HG03025 (cell line): Measurements from ENCODE around the gene ETNPPL.

Source experiments
- ATAC-seq: cut with Tn5 transposase; IDR thresholded peaks from one replicate; pipeline ENCODE4 v1.9.1; 2021; ENCODE audit warnings: mild to moderate bottlenecking, moderate library complexity; ENCODE audit not compliant: unreplicated experiment, low FRiP score

Gene ETNPPL

DNA sequence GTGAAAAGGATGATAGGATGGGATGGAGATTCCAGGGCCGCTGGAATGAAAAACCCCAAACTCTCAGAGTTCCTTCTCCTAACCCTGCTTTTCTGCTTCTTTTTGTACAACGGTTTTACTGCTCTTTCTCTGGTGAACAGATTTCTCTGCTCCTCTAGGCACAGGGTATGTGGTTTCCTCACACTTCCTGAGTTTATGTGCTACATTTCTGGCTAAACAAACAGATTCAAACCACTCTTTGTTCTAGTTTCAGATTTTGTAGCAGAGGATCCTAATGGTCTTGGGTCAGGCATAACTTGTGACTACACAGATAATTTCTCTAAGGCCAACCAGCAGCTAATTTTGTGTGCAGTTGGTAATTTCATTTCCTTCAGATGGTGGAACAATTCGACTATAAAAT is 59.9 kb downstream of the ETNPPL start:
- no peak for ATAC-seq

- no peak for ATAC-seq
Observed at GRCh38 chr4:108700081-108700757, 62.6 kb downstream of the ETNPPL start.

GRCh38 chr4:108696160-108696559 is 66.7 kb downstream of the ETNPPL start:
- no peak for ATAC-seq

- ATAC-seq, result no peak
Observed at GRCh38 chr4:108695062-108695461, 67.8 kb downstream of the ETNPPL start.

DNA sequence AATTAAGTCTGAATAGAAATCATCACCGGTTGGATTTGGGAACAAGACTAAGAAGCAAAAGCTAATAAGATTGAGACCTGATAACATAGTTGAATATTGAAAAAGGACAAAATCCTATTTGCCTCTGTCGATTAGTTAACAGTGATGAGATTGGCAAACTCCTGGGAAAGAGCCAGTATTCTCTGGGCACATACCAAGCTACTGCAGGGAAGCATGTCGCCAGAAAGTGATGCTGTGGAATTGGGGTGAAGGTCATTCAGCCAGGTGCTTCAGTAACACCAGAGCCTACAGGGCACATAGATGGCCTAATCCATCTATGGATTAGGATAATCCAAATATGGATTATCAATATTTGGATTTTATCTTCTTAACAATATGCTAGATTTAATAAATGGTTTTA is 68.4 kb downstream of the ETNPPL start:
- no peak for ATAC-seq

GRCh38 chr4:108693819-108694218 is 69.0 kb downstream of the ETNPPL start:
- ATAC-seq, result no peak

GRCh38 chr4:108693211-108693610 is 69.6 kb downstream of the ETNPPL start:
- ATAC-seq, result no peak
